BE2C (cell line): Measurements from ENCODE around the gene RTTN.
A peak's percentile ranks its signal among the peaks of the same experiment; 100 is the strongest.

Experiments used
- DNase-seq: peaks from one replicate; pipeline ENCODE4 v3.0.0-alpha.2; 2020
- H3K27me3 ChIP-seq: fragments of 250-450 bp; sonication (Bioruptor Pico); 2 replicates; pipeline ENCODE4 v1.5.1; 2020; ENCODE audit warnings: mild to moderate bottlenecking
- H3K36me3 ChIP-seq: fragments of 250-450 bp; sonication (Bioruptor Pico); 2 replicates; pipeline ENCODE4 v1.5.1; 2020; ENCODE audit warnings: mild to moderate bottlenecking
- H3K4me1 ChIP-seq: fragments of 250-450 bp; sonication (Bioruptor Pico); 2 replicates; pipeline ENCODE4 v1.5.1; 2020
- H3K4me3 ChIP-seq: 2 replicates; pipeline ENCODE4 v1.5.1; 2011; ENCODE audit warnings: low read depth, low read length
- H3K9me3 ChIP-seq: fragments of 250-450 bp; sonication (Bioruptor Pico); 2 replicates; pipeline ENCODE4 v1.5.1; 2020
- TF ChIP-seq, protein P1 (sequence below): IDR thresholded peaks from 2 replicates; pipeline ENCODE4 v1.5.1; 2012; ENCODE audit warnings: mild to moderate bottlenecking, low read depth, low read length

The RTTN gene

GRCh38 chr18:70139138-70139537, 66.3 kb downstream of the RTTN start:
- Histone ChIP-seq H3K27me3 (no peaks in the 10 kb centered on the region), H3K4me3 (no peak overlapping the region), H3K4me1 (no peaks in the 10 kb centered on the region), H3K9me3 (no peaks in the 10 kb centered on the region), H3K36me3 (no peaks in the 10 kb centered on the region; the same call in 1 of the 2 replicates)
- TF ChIP-seq, protein P1, sequence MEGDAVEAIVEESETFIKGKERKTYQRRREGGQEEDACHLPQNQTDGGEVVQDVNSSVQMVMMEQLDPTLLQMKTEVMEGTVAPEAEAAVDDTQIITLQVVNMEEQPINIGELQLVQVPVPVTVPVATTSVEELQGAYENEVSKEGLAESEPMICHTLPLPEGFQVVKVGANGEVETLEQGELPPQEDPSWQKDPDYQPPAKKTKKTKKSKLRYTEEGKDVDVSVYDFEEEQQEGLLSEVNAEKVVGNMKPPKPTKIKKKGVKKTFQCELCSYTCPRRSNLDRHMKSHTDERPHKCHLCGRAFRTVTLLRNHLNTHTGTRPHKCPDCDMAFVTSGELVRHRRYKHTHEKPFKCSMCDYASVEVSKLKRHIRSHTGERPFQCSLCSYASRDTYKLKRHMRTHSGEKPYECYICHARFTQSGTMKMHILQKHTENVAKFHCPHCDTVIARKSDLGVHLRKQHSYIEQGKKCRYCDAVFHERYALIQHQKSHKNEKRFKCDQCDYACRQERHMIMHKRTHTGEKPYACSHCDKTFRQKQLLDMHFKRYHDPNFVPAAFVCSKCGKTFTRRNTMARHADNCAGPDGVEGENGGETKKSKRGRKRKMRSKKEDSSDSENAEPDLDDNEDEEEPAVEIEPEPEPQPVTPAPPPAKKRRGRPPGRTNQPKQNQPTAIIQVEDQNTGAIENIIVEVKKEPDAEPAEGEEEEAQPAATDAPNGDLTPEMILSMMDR: no peak
- DNase-seq: no peak

DNA sequence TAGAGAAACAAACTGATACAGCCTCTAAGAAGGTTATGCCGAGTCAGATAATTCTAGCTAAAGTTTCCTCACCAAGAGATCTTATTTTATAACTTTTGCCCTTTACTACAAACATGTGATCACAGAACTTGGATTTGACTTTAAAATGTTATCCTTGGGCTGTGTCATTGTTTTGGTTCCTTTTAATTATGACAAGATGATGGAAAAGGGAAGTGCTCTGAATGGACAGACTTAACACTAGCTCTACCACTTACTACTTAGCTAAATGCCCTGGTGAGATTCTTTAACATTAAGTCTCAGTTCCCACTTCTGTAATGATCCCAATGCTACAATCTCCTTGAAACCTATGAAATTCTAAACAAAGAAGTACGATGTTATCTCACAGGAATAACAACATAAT, 69.9 kb downstream of the RTTN start:
- TF ChIP-seq, protein P1: no peak
- Histone ChIP-seq H3K36me3 (no peaks in the 10 kb centered on the region; the same call in 1 of the 2 replicates), H3K4me3 (no peak overlapping the region), H3K27me3 (no peaks in the 10 kb centered on the region), H3K4me1 (no peaks in the 10 kb centered on the region), H3K9me3 (no peaks in the 10 kb centered on the region)
- DNase-seq: no peak

DNA sequence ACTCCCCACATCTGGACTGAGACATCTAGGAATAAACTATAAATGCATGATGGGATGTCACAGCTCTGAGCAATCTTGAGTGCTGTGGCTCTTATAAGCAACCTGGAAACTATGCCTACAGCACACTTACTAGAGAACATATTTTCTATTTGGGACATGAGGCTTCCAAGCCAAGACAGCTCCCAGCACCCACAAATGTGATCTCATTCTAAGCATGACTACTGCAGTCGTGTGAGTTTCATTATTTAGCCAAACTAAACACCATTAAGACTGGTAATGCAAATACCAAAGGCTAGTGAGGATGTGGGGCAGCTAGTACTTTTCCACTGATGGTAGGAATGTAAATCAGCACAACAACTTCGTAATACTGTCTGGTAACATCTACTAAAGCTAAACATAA, 72.5 kb downstream of the RTTN start:
- Histone ChIP-seq H3K9me3 (no peaks in the 10 kb centered on the region), H3K4me3 (no peak overlapping the region), H3K27me3 (no peaks in the 10 kb centered on the region), H3K36me3 (no peaks in the 10 kb centered on the region; the same call in 1 of the 2 replicates), H3K4me1 (no peaks in the 10 kb centered on the region)
- TF ChIP-seq, protein P1: no peak
- DNase-seq: no peak

- no peaks in the 10 kb centered on the region for H3K36me3 ChIP-seq
- TF ChIP-seq, protein P1: no peak
- DNase-seq: no peak
Measured at GRCh38 chr18:70128271-70128670, 77.2 kb downstream of the RTTN start.

GRCh38 chr18:70127359-70127758, 78.1 kb downstream of the RTTN start:
- peak; percentile 12 for DNase-seq
- peaks cover 4% of the 10 kb centered on the region for H3K4me1 ChIP-seq
- no peaks in the 10 kb centered on the region for H3K36me3 ChIP-seq
- TF ChIP-seq, protein P1: no peak
- H3K4me3 ChIP-seq: no peak overlapping the region
- H3K27me3 ChIP-seq: no peaks in the 10 kb centered on the region
- H3K9me3 ChIP-seq: no peaks in the 10 kb centered on the region

More at GRCh38 chr18:70128271-70128670, 77.2 kb downstream of the RTTN start:
- Histone ChIP-seq H3K4me1 (peaks cover 4% of the 10 kb centered on the region), H3K4me3 (no peak overlapping the region), H3K9me3 (no peaks in the 10 kb centered on the region), H3K27me3 (no peaks in the 10 kb centered on the region)

DNA sequence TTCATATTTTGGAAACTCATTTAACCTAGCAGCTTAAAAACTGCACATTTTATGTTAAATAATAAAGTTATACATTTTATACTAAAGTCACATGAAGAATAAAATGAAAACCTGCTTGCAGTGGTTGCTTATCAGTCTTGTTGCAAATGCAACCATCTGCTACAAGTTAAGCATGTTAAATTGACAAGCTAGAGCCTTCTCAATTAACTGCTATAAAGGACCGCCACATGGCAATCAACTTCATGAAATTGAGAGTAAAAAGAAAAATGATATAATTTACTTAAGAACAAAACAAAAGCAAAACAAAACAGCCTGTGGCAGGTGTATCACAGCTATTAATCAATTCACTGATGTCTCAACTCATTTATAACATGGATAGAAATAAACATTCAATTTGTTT, 78.7 kb downstream of the RTTN start:
- no peak overlapping the region for H3K4me3 ChIP-seq
- TF ChIP-seq, protein P1: no peak
- peaks cover 4% of the 10 kb centered on the region for H3K4me1 ChIP-seq
- DNase-seq: no peak
- H3K9me3 ChIP-seq: no peaks in the 10 kb centered on the region
- H3K27me3 ChIP-seq: no peaks in the 10 kb centered on the region
- no peaks in the 10 kb centered on the region for H3K36me3 ChIP-seq
